Ovary (tissue), 9 donors: Measurements from ENCODE around the gene SLC4A1AP. TPM values are rescaled to one million over a fixed set of nuclear protein-coding genes. Genes with fewer than 3 reads are reported as not detected.

Source experiments
- DNase-seq, 5 donors: peaks; one replicate each; pipeline ENCODE4 v3.0.0-alpha.2; 2019 to 2020
- H3K27ac ChIP-seq, 2 donors: fragments of 200-600 bp; one replicate each; pipeline versions ENCODE4 v1.5.1 to v1.8.0; 2019 to 2022
- H3K27me3 ChIP-seq: fragments of 200-600 bp; one replicate; pipeline ENCODE4 v1.8.0; 2022
- H3K36me3 ChIP-seq: fragments of 200-600 bp; sonication (generic); one replicate; pipeline ENCODE4 v1.5.1; 2019
- H3K4me1 ChIP-seq: one replicate; pipeline ENCODE4 v1.8.1; 2013; ENCODE audit warnings: mild to moderate bottlenecking, moderate library complexity; ENCODE audit not compliant: insufficient read depth
- H3K4me3 ChIP-seq: fragments of 200-600 bp; sonication (generic); one replicate; pipeline ENCODE4 v1.5.1; 2017
- H3K9me3 ChIP-seq, 2 donors: fragments of 200-600 bp in 1 of 2; sonication (generic) in 1 of 2; one replicate each; pipeline versions ENCODE4 v1.5.1 to v1.8.1; 2013 to 2019; ENCODE audit warnings: mild to moderate bottlenecking in 1 of 2, moderate library complexity in 1 of 2
- EP300 ChIP-seq: sonication (generic); formaldehyde crosslinking; IDR thresholded peaks from one replicate; pipeline ENCODE4 v1.6.1; 2017; ENCODE audit warnings: antibody characterized with exemption
- POLR2A ChIP-seq: fragments of 450-650 bp; IDR thresholded peaks from one replicate; pipeline ENCODE4 v1.6.1; 2017; ENCODE audit warnings: antibody characterized with exemption, mild to moderate bottlenecking, moderate library complexity
- WGBS, 3 donors: extraction: QIAGEN DNeasy Blood & Tissue Kit in 1 of 3; methylation state at CpG; one replicate each; pipeline versions ENCODE4 v1.1.5 to v1.1.7; 2013 to 2017; 5-methylcytosine and 5-hydroxymethylcytosine counted together
- intact Hi-C, 4 donors: fragments of 100-400 bp; cut with DNase I; formaldehyde crosslinking; loops; one replicate each; pipeline versions ENCODE4 v1.11.0 to v1.15.1; 2022 to 2023
- polyA plus RNA-seq, 2 donors: library from polyadenylated mRNA; stranded (reverse); fragments of 200-250 nt in 1 of 2; fragments of 350-450 nt in 1 of 2; fragmentation: Illumina TruSeq in 1 of 2; extraction: RNeasy Lipid Tissue Mini Kit (QIAGEN cat#74804) in 1 of 2; gene quantifications; one replicate each; pipeline ENCODE4 v1.2.3, GENCODE V29; 2013 to 2014
- total RNA-seq, 7 donors: library from RNA; depleted of rRNA in 2 of 7; stranded (reverse); fragments of >200 nt in 2 of 7; fragmentation: NEBNext Ultra II Directional in 3 of 7; extraction: Animal tissue kit (Norgen Biotek cat#: 25700) in 3 of 7; gene quantifications; one replicate each; pipeline versions ENCODE4 v1.1.0 to v1.2.4, GENCODE V29; 2016 to 2023
- TF ChIP-seq, protein P1 (sequence below), 3 donors: fragments of 450-650 bp in 2 of 3; fragments of 200-600 bp in 1 of 3; IDR thresholded peaks; one replicate each; pipeline versions ENCODE4 v1.5.1 to v1.8.0; 2016 to 2022; ENCODE audit warnings: antibody characterized with exemption in 3 of 3, mild to moderate bottlenecking in 1 of 3
- donor health status: DM: no; HTN: no; CAD: no; lungs with moderate emphysema.
- donor health status: DM: no; HTN: no; CAD: no.
- donor health status: Bipolar disorder and iron deficiency.
- donor health status: DM: yes; HTN: yes; CAD: no.
- donor health status: DM: no; HTN: no; CAD: no.
- donor health status: DM: yes; HTN: yes; CAD: no.

Gene SLC4A1AP
- total and polyA plus RNA-seq, 9 donors, result 14.6 to 22.0 (median 16.2) TPM

DNA sequence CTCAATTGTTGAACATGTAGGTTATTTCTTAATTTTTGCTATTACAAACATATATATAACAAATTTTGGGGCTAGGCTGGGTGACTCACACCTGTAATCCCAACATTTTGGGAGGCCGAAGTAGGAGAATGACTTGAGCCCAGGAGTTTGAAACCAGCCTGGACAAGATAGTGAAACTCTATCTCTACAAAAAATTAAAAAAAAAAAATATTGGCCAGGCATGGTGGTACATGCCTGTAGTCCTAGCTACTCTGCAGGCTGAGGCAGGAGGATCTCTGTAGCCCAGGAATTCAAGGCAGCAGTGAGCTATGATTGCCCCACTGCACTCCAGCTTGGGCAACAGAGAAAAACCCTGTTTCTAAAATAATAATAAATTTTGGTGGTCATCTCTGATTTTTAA lies 23.5 kb downstream of the SLC4A1AP start:
- H3K4me1 ChIP-seq, result no peaks in the 10 kb centered on the region
- DNase-seq, result no peak
- intact Hi-C loops, result no loop called here
- TF ChIP-seq POLR2A (no peak), EP300 (no peak)
- TF ChIP-seq, protein P1, sequence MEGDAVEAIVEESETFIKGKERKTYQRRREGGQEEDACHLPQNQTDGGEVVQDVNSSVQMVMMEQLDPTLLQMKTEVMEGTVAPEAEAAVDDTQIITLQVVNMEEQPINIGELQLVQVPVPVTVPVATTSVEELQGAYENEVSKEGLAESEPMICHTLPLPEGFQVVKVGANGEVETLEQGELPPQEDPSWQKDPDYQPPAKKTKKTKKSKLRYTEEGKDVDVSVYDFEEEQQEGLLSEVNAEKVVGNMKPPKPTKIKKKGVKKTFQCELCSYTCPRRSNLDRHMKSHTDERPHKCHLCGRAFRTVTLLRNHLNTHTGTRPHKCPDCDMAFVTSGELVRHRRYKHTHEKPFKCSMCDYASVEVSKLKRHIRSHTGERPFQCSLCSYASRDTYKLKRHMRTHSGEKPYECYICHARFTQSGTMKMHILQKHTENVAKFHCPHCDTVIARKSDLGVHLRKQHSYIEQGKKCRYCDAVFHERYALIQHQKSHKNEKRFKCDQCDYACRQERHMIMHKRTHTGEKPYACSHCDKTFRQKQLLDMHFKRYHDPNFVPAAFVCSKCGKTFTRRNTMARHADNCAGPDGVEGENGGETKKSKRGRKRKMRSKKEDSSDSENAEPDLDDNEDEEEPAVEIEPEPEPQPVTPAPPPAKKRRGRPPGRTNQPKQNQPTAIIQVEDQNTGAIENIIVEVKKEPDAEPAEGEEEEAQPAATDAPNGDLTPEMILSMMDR (IDR thresholded peaks at IDR 0.05), result no peak
- no peak overlapping the region for H3K27ac ChIP-seq
- no peak overlapping the region for H3K4me3 ChIP-seq
- no peaks in the 10 kb centered on the region for H3K9me3 ChIP-seq
- H3K36me3 ChIP-seq, result no peaks in the 10 kb centered on the region
- 94 to 100% (median 97%) methylated on average over 1 of the region's 1 CpG for WGBS, 3 donors
- no peaks in the 10 kb centered on the region for H3K27me3 ChIP-seq

DNA sequence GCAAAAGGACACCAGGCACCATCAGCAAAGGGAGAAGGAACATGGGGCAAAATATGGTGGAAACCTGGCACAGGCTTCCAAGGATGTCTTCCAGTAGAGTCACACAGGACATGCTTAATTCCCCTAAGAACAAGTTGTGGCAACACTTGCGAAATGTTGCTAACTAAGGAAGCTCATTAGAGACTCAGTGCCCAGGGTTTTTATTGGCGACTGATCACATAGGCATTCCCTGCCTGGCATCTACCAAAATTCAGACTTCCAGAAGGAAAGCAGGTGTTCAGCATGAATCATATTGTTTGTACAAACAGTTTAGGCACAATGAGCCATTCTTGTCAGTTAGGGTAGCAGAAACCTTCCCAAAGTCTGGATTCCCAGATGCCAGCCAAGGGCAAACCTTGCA lies 25.7 kb downstream of the SLC4A1AP start:
- no peaks in the 10 kb centered on the region for H3K4me1 ChIP-seq
- H3K27ac ChIP-seq, result no peak overlapping the region
- TF ChIP-seq EP300 (no peak), POLR2A (no peak)
- TF ChIP-seq, protein P1 (IDR thresholded peaks at IDR 0.05), result no peak
- no peaks in the 10 kb centered on the region for H3K36me3 ChIP-seq
- H3K4me3 ChIP-seq, result no peak overlapping the region
- no peak for DNase-seq
- WGBS, 3 donors, result 92 to 100% (median 96%) methylated on average over 2 of the region's 2 CpGs
- H3K27me3 ChIP-seq, result no peaks in the 10 kb centered on the region
- intact Hi-C loops, result no loop called here
- H3K9me3 ChIP-seq, result no peaks in the 10 kb centered on the region

DNA sequence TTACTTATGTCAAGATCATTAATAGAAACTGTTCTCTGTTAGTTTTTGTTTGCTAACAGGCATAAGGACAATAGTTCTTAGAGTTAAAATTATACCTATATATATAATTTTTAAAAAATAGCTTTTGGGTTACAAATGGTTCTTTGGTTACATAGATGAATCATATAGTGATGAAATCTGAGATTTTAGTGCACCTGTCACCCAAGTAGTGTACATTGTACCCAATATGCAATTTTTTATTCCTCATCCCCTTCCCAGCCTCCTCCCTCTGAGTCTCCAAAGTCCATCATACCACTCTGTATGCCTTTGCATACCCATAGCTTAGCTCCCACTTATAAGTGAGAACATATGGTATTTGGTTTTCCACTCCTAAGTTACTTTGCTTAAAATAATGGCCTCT lies 26.4 kb downstream of the SLC4A1AP start:
- Histone ChIP-seq H3K27ac (no peak overlapping the region), H3K4me3 (no peak overlapping the region), H3K27me3 (no peaks in the 10 kb centered on the region), H3K36me3 (no peaks in the 10 kb centered on the region), H3K9me3 (no peaks in the 10 kb centered on the region), H3K4me1 (no peaks in the 10 kb centered on the region)
- DNase-seq, result no peak
- intact Hi-C loops, result no loop called here
- TF ChIP-seq, protein P1 (IDR thresholded peaks at IDR 0.05), result no peak
- TF ChIP-seq POLR2A, result no peak
- TF ChIP-seq EP300, result no peak

DNA sequence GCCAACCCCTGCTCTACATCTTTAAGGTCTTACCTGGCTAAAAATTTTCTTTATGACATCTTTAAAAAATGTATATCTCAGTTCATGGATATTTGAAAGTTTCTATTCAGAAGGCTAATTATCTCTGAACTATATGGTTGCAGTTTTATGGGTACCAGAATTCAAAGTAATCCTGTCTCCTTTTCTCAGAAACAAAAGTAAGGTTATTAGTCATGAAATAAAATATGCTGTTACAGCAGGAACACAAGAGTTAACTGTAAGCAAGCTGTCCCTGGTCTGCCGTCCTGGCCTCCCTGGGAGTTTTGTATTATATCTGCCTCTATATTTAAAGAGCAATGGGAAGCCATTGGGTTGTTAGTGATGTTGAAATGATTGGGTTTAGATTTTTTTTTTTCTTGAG lies 34.0 kb downstream of the SLC4A1AP start:
- 55 to 67% (median 66%) methylated on average over 1 of the region's 1 CpG for WGBS, 3 donors
- Histone ChIP-seq H3K36me3 (no peaks in the 10 kb centered on the region), H3K27ac (no peak overlapping the region), H3K27me3 (no peaks in the 10 kb centered on the region), H3K4me3 (no peak overlapping the region), H3K9me3 (no peaks in the 10 kb centered on the region), H3K4me1 (no peaks in the 10 kb centered on the region)
- intact Hi-C loops, result no loop called here
- TF ChIP-seq POLR2A (no peak), EP300 (no peak)
- TF ChIP-seq, protein P1 (IDR thresholded peaks at IDR 0.05), result no peak
- no peak for DNase-seq

DNA sequence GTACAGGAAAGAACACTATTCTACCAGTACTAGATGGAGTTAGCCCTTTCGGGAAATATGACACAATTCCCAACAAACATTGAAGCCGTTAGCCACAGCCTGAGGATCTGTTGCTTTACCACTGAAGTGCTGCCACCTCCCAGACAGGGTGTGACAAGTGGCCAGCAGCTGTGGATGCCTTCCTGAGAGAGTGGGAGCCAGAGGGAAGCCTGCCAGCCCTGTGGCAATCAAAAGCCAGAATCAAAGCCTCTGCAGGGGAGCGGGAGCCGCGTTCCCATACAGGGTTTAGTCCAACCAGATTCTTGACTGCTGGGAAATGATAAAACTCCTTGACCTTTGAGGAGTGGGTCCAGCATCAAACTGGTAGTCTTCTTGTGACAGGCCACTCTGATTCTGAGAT lies 38.0 kb downstream of the SLC4A1AP start:
- intact Hi-C loops, result loop anchor here (2.0 to 10.0 kb wide), 4 partner anchors 73 to 753 kb away; partner anchors contain the start of gene MRPL33 (in 1 of the 4)
- Histone ChIP-seq H3K9me3 (no peaks in the 10 kb centered on the region), H3K4me3 (no peak overlapping the region), H3K4me1 (peaks cover 9% of the 10 kb centered on the region), H3K27ac (no peak overlapping the region), H3K27me3 (no peaks in the 10 kb centered on the region), H3K36me3 (no peaks in the 10 kb centered on the region)
- DNase-seq, result no peak
- 47 to 71% (median 58%) methylated on average over 5 of the region's 5 CpGs for WGBS, 3 donors
- no peak for TF ChIP-seq POLR2A
- no peak for TF ChIP-seq EP300
- TF ChIP-seq, protein P1 (IDR thresholded peaks at IDR 0.05), result no peak
